Glutamatergic neuron (in vitro differentiated cells): ENCODE measurements around the gene FAM3A. TPM values are rescaled to one million over a fixed set of nuclear protein-coding genes. Genes with fewer than 3 reads are reported as not detected.

Source experiments
- DNase-seq: peaks from one replicate; pipeline ENCODE4 v3.0.0; 2022
- H3K27ac Mint-ChIP-seq: one replicate; pipeline ENCODE4 v1.8.0; 2020; ENCODE audit warnings: mild to moderate bottlenecking, mixed read lengths, inconsistent platforms; ENCODE audit not compliant: unreplicated experiment
- H3K27me3 Mint-ChIP-seq: one replicate; pipeline ENCODE4 v1.8.0; 2020; ENCODE audit warnings: mild to moderate bottlenecking, moderate library complexity, mixed read lengths, inconsistent platforms; ENCODE audit not compliant: unreplicated experiment
- H3K36me3 Mint-ChIP-seq: one replicate; pipeline ENCODE4 v1.8.0; 2020; ENCODE audit warnings: mild to moderate bottlenecking, mixed read lengths, inconsistent platforms; ENCODE audit not compliant: unreplicated experiment
- H3K4me1 Mint-ChIP-seq: one replicate; pipeline ENCODE4 v1.8.0; 2020; ENCODE audit warnings: mild to moderate bottlenecking, low read depth, mixed read lengths, inconsistent platforms; ENCODE audit not compliant: unreplicated experiment
- H3K4me3 Mint-ChIP-seq: one replicate; pipeline ENCODE4 v1.8.0; 2020; ENCODE audit warnings: mild to moderate bottlenecking, mixed read lengths, inconsistent platforms; ENCODE audit not compliant: unreplicated experiment
- H3K9me3 Mint-ChIP-seq: one replicate; pipeline ENCODE4 v1.8.0; 2020; ENCODE audit warnings: mild to moderate bottlenecking, moderate library complexity, mixed read lengths, inconsistent platforms; ENCODE audit not compliant: unreplicated experiment
- total RNA-seq: library from RNA; stranded (reverse); fragmentation: NEBNext Ultra II Directional; extraction: Animal tissue kit (Norgen Biotek cat#: 25700); gene quantifications from one replicate; pipeline ENCODE4 v1.2.1, GENCODE V29; 2021; ENCODE audit not compliant: unreplicated experiment
- TF ChIP-seq, protein P1 (sequence below): fragments of 200-600 bp; sonication (generic); IDR thresholded peaks from one replicate; pipeline ENCODE4 v1.5.0; 2021; ENCODE audit not compliant: partially characterized antibody, unreplicated experiment

The FAM3A gene
- total RNA-seq, 1 donor from 2014 or later = 32.0 TPM

DNA sequence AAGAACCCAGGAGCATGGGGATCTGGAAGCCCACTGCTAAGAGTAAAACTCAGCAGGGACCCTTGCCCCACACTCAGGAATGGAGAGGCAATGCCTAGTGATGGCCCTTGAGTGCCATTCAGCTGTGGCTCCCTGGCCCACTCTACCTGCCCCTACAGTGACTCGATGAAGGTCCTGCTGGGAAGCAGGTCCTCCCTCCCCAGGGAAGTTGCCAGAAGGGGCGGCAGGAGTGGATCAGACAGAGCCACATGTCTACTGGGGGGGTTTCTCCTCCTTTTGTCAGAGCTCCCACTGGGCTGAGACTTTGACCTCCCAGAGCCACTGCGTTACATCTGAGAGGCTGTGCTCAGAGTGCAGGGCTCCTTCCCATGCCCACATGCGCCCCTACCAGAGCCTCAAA, 26.9 kb downstream of the FAM3A start:
- DNase-seq = no peak
- TF ChIP-seq, protein P1, sequence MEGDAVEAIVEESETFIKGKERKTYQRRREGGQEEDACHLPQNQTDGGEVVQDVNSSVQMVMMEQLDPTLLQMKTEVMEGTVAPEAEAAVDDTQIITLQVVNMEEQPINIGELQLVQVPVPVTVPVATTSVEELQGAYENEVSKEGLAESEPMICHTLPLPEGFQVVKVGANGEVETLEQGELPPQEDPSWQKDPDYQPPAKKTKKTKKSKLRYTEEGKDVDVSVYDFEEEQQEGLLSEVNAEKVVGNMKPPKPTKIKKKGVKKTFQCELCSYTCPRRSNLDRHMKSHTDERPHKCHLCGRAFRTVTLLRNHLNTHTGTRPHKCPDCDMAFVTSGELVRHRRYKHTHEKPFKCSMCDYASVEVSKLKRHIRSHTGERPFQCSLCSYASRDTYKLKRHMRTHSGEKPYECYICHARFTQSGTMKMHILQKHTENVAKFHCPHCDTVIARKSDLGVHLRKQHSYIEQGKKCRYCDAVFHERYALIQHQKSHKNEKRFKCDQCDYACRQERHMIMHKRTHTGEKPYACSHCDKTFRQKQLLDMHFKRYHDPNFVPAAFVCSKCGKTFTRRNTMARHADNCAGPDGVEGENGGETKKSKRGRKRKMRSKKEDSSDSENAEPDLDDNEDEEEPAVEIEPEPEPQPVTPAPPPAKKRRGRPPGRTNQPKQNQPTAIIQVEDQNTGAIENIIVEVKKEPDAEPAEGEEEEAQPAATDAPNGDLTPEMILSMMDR = no peak
- Mint-ChIP-seq H3K9me3 (peaks cover 4% of the 10 kb centered on the region), H3K27me3 (no peaks in the 10 kb centered on the region), H3K4me1 (no peaks in the 10 kb centered on the region), H3K4me3 (peak overlapping the region; percentile 85), H3K36me3 (no peaks in the 10 kb centered on the region), H3K27ac (no peak overlapping the region)

GRCh38 chrX:154488336-154489075, 27.5 kb downstream of the FAM3A start:
- no peak for DNase-seq
- H3K27ac Mint-ChIP-seq = no peak overlapping the region
- no peaks in the 10 kb centered on the region for H3K27me3 Mint-ChIP-seq
- H3K4me3 Mint-ChIP-seq = no peak overlapping the region
- no peaks in the 10 kb centered on the region for H3K4me1 Mint-ChIP-seq
- no peaks in the 10 kb centered on the region for H3K36me3 Mint-ChIP-seq
- H3K9me3 Mint-ChIP-seq = peaks cover 4% of the 10 kb centered on the region
- TF ChIP-seq, protein P1 = no peak

DNA sequence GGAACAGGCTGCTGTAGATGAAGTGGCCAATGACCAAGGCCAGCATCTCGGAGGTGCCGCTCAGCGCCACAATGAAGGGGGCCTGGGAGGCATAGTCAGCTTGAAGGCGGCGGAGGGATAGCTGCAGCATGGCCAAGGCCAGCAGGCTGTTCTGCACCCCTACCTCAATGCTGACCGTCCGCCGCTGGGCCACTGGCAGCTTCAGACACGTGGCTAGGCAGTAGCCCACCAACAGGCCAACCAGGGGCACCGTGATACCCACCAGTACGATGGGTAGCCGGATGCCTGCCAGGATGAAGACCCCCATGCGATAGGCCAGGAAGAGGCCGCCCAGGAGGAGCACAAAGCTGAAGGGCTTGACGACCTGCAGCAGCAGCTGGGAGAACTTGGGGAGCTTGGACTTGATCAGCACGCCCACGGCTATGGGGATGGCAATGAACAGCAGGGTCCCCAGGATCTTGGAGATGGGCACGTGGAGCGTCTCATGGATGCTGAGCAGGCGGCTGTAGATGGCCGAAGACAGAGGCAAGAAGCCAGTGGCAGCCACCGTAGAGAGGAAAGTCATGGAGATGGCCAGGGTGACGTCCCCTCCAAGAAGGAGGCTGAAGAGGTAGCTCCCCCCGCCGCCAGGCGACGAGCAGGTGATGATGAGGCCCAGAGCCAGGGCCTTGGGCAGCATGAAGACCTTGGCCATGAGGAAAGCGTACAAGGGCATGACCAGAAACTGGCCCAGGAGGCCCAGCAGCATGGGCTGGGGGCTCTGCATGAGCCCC, 28.3 kb downstream of the FAM3A start:
- H3K27me3 Mint-ChIP-seq = no peaks in the 10 kb centered on the region
- no peak for DNase-seq

DNA sequence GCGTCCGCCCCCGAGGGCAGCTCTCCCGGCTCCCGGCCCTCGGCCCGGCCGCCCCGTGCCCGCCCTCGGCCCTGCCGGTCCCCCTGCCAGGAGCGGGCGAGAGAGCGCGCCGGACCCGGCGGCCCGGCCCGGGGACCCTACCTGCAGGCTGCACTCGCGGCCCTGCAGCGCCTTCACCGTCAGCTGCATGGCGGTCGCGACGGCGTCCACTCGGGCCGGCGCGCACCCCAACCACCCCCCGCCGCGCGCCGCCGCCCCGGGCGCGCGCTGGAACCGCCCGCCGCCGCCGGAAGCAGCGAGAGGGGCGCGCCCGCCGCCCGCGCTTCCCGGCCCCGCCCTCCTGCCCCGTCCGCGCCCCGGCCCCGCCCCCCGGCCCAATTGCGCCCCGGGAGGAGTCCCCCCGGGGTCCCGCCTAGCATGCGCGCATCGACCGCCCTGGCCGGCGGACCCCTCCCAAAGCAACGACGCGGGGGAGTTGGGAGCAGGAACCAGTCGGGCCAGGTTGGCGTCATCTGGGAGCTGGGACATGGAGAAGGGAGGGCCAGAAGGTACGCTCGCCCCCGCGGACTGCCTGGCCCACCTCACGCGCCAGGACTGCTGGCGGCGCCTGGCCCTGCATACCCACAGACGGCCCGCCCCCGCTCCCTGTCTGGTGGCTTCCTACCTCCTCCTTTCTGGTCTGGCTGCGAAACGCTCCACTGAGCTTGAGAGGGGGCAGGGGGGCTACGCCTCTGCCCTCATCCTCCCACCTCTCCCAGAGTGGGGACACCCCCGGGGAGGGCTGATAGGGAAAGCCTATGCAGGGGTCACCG, 29.4 kb downstream of the FAM3A start, which contains the start of gene UBL4A:
Gene UBL4A, minus strand, starts transcription at position 220 of the 812 bp plus-strand sequence. Its CDS starts 31 bp downstream, at position 189.
- TF ChIP-seq, protein P1 = no peak
- H3K36me3 Mint-ChIP-seq = no peaks in the 10 kb centered on the region
- no peaks in the 10 kb centered on the region for H3K4me1 Mint-ChIP-seq
- no peak within 1 kb of the TSS for H3K27ac Mint-ChIP-seq
- no peaks in the 10 kb centered on the region for H3K27me3 Mint-ChIP-seq
- peak within 1 kb of the TSS; percentile 74 for H3K4me3 Mint-ChIP-seq
- peak; percentile 55 for DNase-seq
- H3K9me3 Mint-ChIP-seq = peaks cover 4% of the 10 kb centered on the region

More for the DNA sequence above, 28.3 kb downstream of the FAM3A start:
- H3K36me3 Mint-ChIP-seq = no peaks in the 10 kb centered on the region
- TF ChIP-seq, protein P1 = no peak
- H3K9me3 Mint-ChIP-seq = peaks cover 4% of the 10 kb centered on the region
- H3K4me1 Mint-ChIP-seq = no peaks in the 10 kb centered on the region
- peak overlapping the region; percentile 74 for H3K4me3 Mint-ChIP-seq
- no peak overlapping the region for H3K27ac Mint-ChIP-seq
